T-helper 17 cell (primary cell): ENCODE measurements around the gene DMRTA2. TPM values are rescaled to one million over a fixed set of nuclear protein-coding genes. Genes with fewer than 3 reads are reported as not detected.

Experiments used
- ATAC-seq: fragments of 150-1000 bp; cut with Tn5 transposase; 2 replicates; pipeline ENCODE4 v1.10.0; 2021; ENCODE audit warnings: mild to moderate bottlenecking, moderate library complexity
- DNase-seq, 3 donors: peaks; one replicate each; pipeline versions ENCODE4 v3.0.0 to v3.0.0-alpha.2; 2020 to 2021
- H3K9me3 ChIP-seq: one replicate; pipeline ENCODE4 v1.7.0; 2013; ENCODE audit warnings: low read length, mild to moderate bottlenecking; ENCODE audit not compliant: control insufficient read depth, poor library complexity, severe bottlenecking
- H3K27ac Mint-ChIP-seq: one replicate; pipeline ENCODE4 v1.8.0; 2022; ENCODE audit warnings: mild to moderate bottlenecking, moderate library complexity, mixed read lengths
- H3K27me3 Mint-ChIP-seq: one replicate; pipeline ENCODE4 v1.8.0; 2022; ENCODE audit warnings: mixed read lengths
- H3K36me3 Mint-ChIP-seq: one replicate; pipeline ENCODE4 v1.8.0; 2022; ENCODE audit warnings: low read depth, mixed read lengths
- H3K4me1 Mint-ChIP-seq: one replicate; pipeline ENCODE4 v1.8.0; 2022; ENCODE audit warnings: mild to moderate bottlenecking, mixed read lengths
- H3K4me3 Mint-ChIP-seq: one replicate; pipeline ENCODE4 v1.8.0; 2022; ENCODE audit warnings: mild to moderate bottlenecking, moderate library complexity, mixed read lengths
- total RNA-seq, 4 donors: library from RNA in 2 of 4; stranded (reverse) in 2 of 4; gene quantifications; one replicate each; pipeline ENCODE4 v1.2.3 and lab custom pipeline; 2022 to 2026

Gene DMRTA2
- total RNA-seq (not detected), total RNA-seq (lab: John Stamatoyannopoulos, UW) (0 to 0.15 reads per million in 2 donors)

GRCh38 chr1:50422946-50423669 is at the start of gene DMRTA2:
TSS of gene DMRTA2 (minus strand) at chr1:50423443. CDS start at chr1:50421536, 1,907 bp downstream.
- peaks cover 21% of the 10 kb centered on the region for H3K36me3 Mint-ChIP-seq
- H3K27me3 Mint-ChIP-seq, result peaks cover 84% of the 10 kb centered on the region
- ATAC-seq (no peak), DNase-seq (no peak)
- no peak within 1 kb of the TSS for H3K27ac Mint-ChIP-seq
- H3K4me1 Mint-ChIP-seq, result peaks cover 38% of the 10 kb centered on the region
- peak within 1 kb of the TSS; percentile 98 for H3K4me3 Mint-ChIP-seq
- H3K9me3 ChIP-seq, result no peaks in the 10 kb centered on the region

- no peak for ATAC-seq
- Mint-ChIP-seq H3K4me1 (peaks cover 4% of the 10 kb centered on the region), H3K4me3 (no peak overlapping the region), H3K27me3 (no peaks in the 10 kb centered on the region), H3K27ac (no peak overlapping the region), H3K36me3 (peaks cover 15% of the 10 kb centered on the region)
- no peaks in the 10 kb centered on the region for H3K9me3 ChIP-seq
- DNase-seq, result no peak
These were observed 48.7 kb upstream of the DMRTA2 start for GRCh38 chr1:50471967-50472366.

- ATAC-seq (no peak), DNase-seq (no peak)
- H3K27me3 Mint-ChIP-seq, result no peaks in the 10 kb centered on the region
- no peak overlapping the region for H3K4me3 Mint-ChIP-seq
- no peaks in the 10 kb centered on the region for H3K9me3 ChIP-seq
- no peaks in the 10 kb centered on the region for H3K4me1 Mint-ChIP-seq
- peaks cover 6% of the 10 kb centered on the region for H3K36me3 Mint-ChIP-seq
- no peak overlapping the region for H3K27ac Mint-ChIP-seq
These were observed 39.7 kb upstream of the DMRTA2 start for GRCh38 chr1:50462964-50463363.

- H3K4me1 Mint-ChIP-seq, result peaks cover 11% of the 10 kb centered on the region
- peaks cover 3% of the 10 kb centered on the region for H3K36me3 Mint-ChIP-seq
- no peak for DNase-seq
- no peak for ATAC-seq
- H3K4me3 Mint-ChIP-seq, result no peak overlapping the region
- no peaks in the 10 kb centered on the region for H3K9me3 ChIP-seq
- no peaks in the 10 kb centered on the region for H3K27me3 Mint-ChIP-seq
- H3K27ac Mint-ChIP-seq, result no peak overlapping the region
These were observed 35.3 kb upstream of the DMRTA2 start for GRCh38 chr1:50458507-50458906.

- Mint-ChIP-seq H3K4me3 (no peak overlapping the region), H3K36me3 (no peaks in the 10 kb centered on the region), H3K27ac (peak overlapping the region; percentile 63)
These were observed 31.7 kb upstream of the DMRTA2 start for GRCh38 chr1:50454911-50455310.

GRCh38 chr1:50453266-50453665 is 30.0 kb upstream of the DMRTA2 start:
- no peak for DNase-seq
- no peaks in the 10 kb centered on the region for H3K36me3 Mint-ChIP-seq
- no peaks in the 10 kb centered on the region for H3K27me3 Mint-ChIP-seq
- H3K4me1 Mint-ChIP-seq, result peaks cover 38% of the 10 kb centered on the region
- H3K4me3 Mint-ChIP-seq, result no peak overlapping the region
- no peak for ATAC-seq
- H3K9me3 ChIP-seq, result no peaks in the 10 kb centered on the region
- peak overlapping the region; percentile 3 for H3K27ac Mint-ChIP-seq

More at GRCh38 chr1:50454911-50455310, 31.7 kb upstream of the DMRTA2 start:
- DNase-seq, result no peak
- H3K27me3 Mint-ChIP-seq, result no peaks in the 10 kb centered on the region
- peaks cover 38% of the 10 kb centered on the region for H3K4me1 Mint-ChIP-seq
- no peak for ATAC-seq
- no peaks in the 10 kb centered on the region for H3K9me3 ChIP-seq

- Mint-ChIP-seq H3K36me3 (no peaks in the 10 kb centered on the region), H3K27ac (peak overlapping the region; percentile 3), H3K4me3 (no peak overlapping the region), H3K4me1 (peaks cover 39% of the 10 kb centered on the region), H3K27me3 (no peaks in the 10 kb centered on the region)
- no peak for ATAC-seq
- no peak for DNase-seq
- H3K9me3 ChIP-seq, result no peaks in the 10 kb centered on the region
These were observed 29.5 kb upstream of the DMRTA2 start for GRCh38 chr1:50452700-50453099.

- H3K9me3 ChIP-seq, result no peaks in the 10 kb centered on the region
- Mint-ChIP-seq H3K4me3 (peak overlapping the region; percentile 68), H3K4me1 (peaks cover 40% of the 10 kb centered on the region), H3K27ac (peak overlapping the region; percentile 88), H3K36me3 (no peaks in the 10 kb centered on the region), H3K27me3 (no peaks in the 10 kb centered on the region)
- DNase-seq (no peak), ATAC-seq (peak; percentile 68)
These were observed 27.8 kb upstream of the DMRTA2 start for GRCh38 chr1:50450861-50451653.

GRCh38 chr1:50447961-50448360 is 24.7 kb upstream of the DMRTA2 start:
- ATAC-seq, result no peak
- H3K9me3 ChIP-seq, result no peaks in the 10 kb centered on the region
- Mint-ChIP-seq H3K27me3 (no peaks in the 10 kb centered on the region), H3K4me3 (no peak overlapping the region), H3K36me3 (no peaks in the 10 kb centered on the region), H3K27ac (no peak overlapping the region), H3K4me1 (peaks cover 24% of the 10 kb centered on the region)
- DNase-seq, result no peak

- Mint-ChIP-seq H3K27ac (no peak overlapping the region), H3K36me3 (no peaks in the 10 kb centered on the region), H3K4me3 (no peak overlapping the region), H3K27me3 (no peaks in the 10 kb centered on the region), H3K4me1 (peaks cover 4% of the 10 kb centered on the region)
- DNase-seq (no peak), ATAC-seq (no peak)
- no peaks in the 10 kb centered on the region for H3K9me3 ChIP-seq
These were observed 17.9 kb upstream of the DMRTA2 start for GRCh38 chr1:50441183-50441582.

- H3K4me3 Mint-ChIP-seq, result no peak overlapping the region
- no peak for ATAC-seq
- no peak for DNase-seq
- H3K4me1 Mint-ChIP-seq, result peaks cover 5% of the 10 kb centered on the region
- no peak overlapping the region for H3K27ac Mint-ChIP-seq
- H3K27me3 Mint-ChIP-seq, result no peaks in the 10 kb centered on the region
- H3K36me3 Mint-ChIP-seq, result peaks cover 2% of the 10 kb centered on the region
- H3K9me3 ChIP-seq, result no peaks in the 10 kb centered on the region
These were observed 15.7 kb upstream of the DMRTA2 start for GRCh38 chr1:50438945-50439344.

- peak overlapping the region; percentile 48 for H3K27ac Mint-ChIP-seq
These were observed 13.2 kb upstream of the DMRTA2 start for GRCh38 chr1:50436489-50436888.

GRCh38 chr1:50430010-50430405 is 6.8 kb upstream of the DMRTA2 start:
- no peaks in the 10 kb centered on the region for H3K9me3 ChIP-seq
- DNase-seq, result no peak
- Mint-ChIP-seq H3K4me1 (peaks cover 11% of the 10 kb centered on the region), H3K36me3 (peaks cover 4% of the 10 kb centered on the region), H3K4me3 (no peak overlapping the region), H3K27ac (no peak overlapping the region), H3K27me3 (peaks cover 75% of the 10 kb centered on the region)
- ATAC-seq, result no peak

More at GRCh38 chr1:50436489-50436888, 13.2 kb upstream of the DMRTA2 start:
- Mint-ChIP-seq H3K4me1 (peaks cover 5% of the 10 kb centered on the region), H3K27me3 (peaks cover 17% of the 10 kb centered on the region), H3K36me3 (peaks cover 2% of the 10 kb centered on the region), H3K4me3 (no peak overlapping the region)
- H3K9me3 ChIP-seq, result no peaks in the 10 kb centered on the region
- ATAC-seq (no peak), DNase-seq (no peak)
